Nephron (organoid): ENCODE measurements around the gene RNF123.

Source experiments
- H3K27ac Mint-ChIP-seq, 3 experiments: 2 replicates each; pipeline ENCODE4 v1.8.0; 2020; ENCODE audit warnings: mixed read lengths in 3 of 3, mild to moderate bottlenecking in 2 of 3, moderate library complexity in 1 of 3
- H3K27me3 Mint-ChIP-seq: 2 replicates; pipeline ENCODE4 v1.8.0; 2021; ENCODE audit warnings: low read depth, mild to moderate bottlenecking, moderate library complexity, mixed read lengths
- H3K36me3 Mint-ChIP-seq: 2 replicates; pipeline ENCODE4 v1.8.0; 2020; ENCODE audit warnings: low read depth, mixed read lengths
- H3K4me1 Mint-ChIP-seq: 2 replicates; pipeline ENCODE4 v1.8.0; 2020; ENCODE audit warnings: mixed read lengths
- H3K4me3 Mint-ChIP-seq, 3 experiments: 2 replicates each; pipeline ENCODE4 v1.8.0; 2020; ENCODE audit warnings: mild to moderate bottlenecking in 3 of 3, mixed read lengths in 3 of 3, moderate library complexity in 2 of 3
- H3K9me3 Mint-ChIP-seq: 2 replicates; pipeline ENCODE4 v1.8.0; 2020; ENCODE audit warnings: mixed read lengths
- CTCF ChIP-seq, 3 experiments: fragments of 200-600 bp; sonication (generic); IDR thresholded peaks; one replicate each; pipeline ENCODE4 v1.5.0; 2021; ENCODE audit warnings: antibody characterized with exemption in 3 of 3; ENCODE audit not compliant: unreplicated experiment in 3 of 3

Gene RNF123

GRCh38 chr3:49727154-49727923, 38.0 kb downstream of the RNF123 start:
- H3K27me3 Mint-ChIP-seq: no peaks in the 10 kb centered on the region
- peaks cover 10% of the 10 kb centered on the region for H3K4me1 Mint-ChIP-seq
- H3K36me3 Mint-ChIP-seq: peaks cover 24% of the 10 kb centered on the region
- no peak for TF ChIP-seq CTCF (IDR thresholded peaks at IDR 0.05; ENCODE audit: unreplicated experiment in 3 of 3)
- no peak overlapping the region for H3K4me3 Mint-ChIP-seq
- no peaks in the 10 kb centered on the region for H3K9me3 Mint-ChIP-seq
- no peak overlapping the region for H3K27ac Mint-ChIP-seq

GRCh38 chr3:49727924-49728361, 38.6 kb downstream of the RNF123 start:
- peaks cover 31% of the 10 kb centered on the region for H3K36me3 Mint-ChIP-seq
- H3K9me3 Mint-ChIP-seq: no peaks in the 10 kb centered on the region

GRCh38 chr3:49729966-49730609, 40.7 kb downstream of the RNF123 start:
- Mint-ChIP-seq H3K4me3 (no peak overlapping the region), H3K36me3 (peaks cover 45% of the 10 kb centered on the region), H3K9me3 (no peaks in the 10 kb centered on the region), H3K27ac (no peak overlapping the region), H3K27me3 (no peaks in the 10 kb centered on the region), H3K4me1 (no peaks in the 10 kb centered on the region)
- no peak for TF ChIP-seq CTCF (IDR thresholded peaks at IDR 0.05; ENCODE audit: unreplicated experiment in 3 of 3)

More at GRCh38 chr3:49727924-49728361, 38.6 kb downstream of the RNF123 start:
- Mint-ChIP-seq H3K27ac (no peak overlapping the region), H3K4me3 (no peak overlapping the region), H3K27me3 (no peaks in the 10 kb centered on the region), H3K4me1 (peaks cover 4% of the 10 kb centered on the region)
- no peak for TF ChIP-seq CTCF (IDR thresholded peaks at IDR 0.05; ENCODE audit: unreplicated experiment in 3 of 3)

- H3K27ac Mint-ChIP-seq: no peak overlapping the region
- TF ChIP-seq CTCF (IDR thresholded peaks at IDR 0.05; ENCODE audit: unreplicated experiment in 3 of 3): no peak
- H3K9me3 Mint-ChIP-seq: no peaks in the 10 kb centered on the region
- no peaks in the 10 kb centered on the region for H3K27me3 Mint-ChIP-seq
- H3K4me1 Mint-ChIP-seq: no peaks in the 10 kb centered on the region
- H3K4me3 Mint-ChIP-seq: no peak overlapping the region
- H3K36me3 Mint-ChIP-seq: peaks cover 57% of the 10 kb centered on the region
Measured at GRCh38 chr3:49732597-49732996, 43.2 kb downstream of the RNF123 start.

- H3K4me3 Mint-ChIP-seq: no peak overlapping the region
- H3K4me1 Mint-ChIP-seq: no peaks in the 10 kb centered on the region
- no peak overlapping the region for H3K27ac Mint-ChIP-seq
- no peaks in the 10 kb centered on the region for H3K9me3 Mint-ChIP-seq
- H3K27me3 Mint-ChIP-seq: no peaks in the 10 kb centered on the region
- peaks cover 66% of the 10 kb centered on the region for H3K36me3 Mint-ChIP-seq
- no peak for TF ChIP-seq CTCF (IDR thresholded peaks at IDR 0.05; ENCODE audit: unreplicated experiment in 3 of 3)
Measured at GRCh38 chr3:49733551-49733950, 44.2 kb downstream of the RNF123 start.
